Endothelial cell of umbilical vein (primary cell): ENCODE results near the gene THY1. TPM values are rescaled to one million over a fixed set of nuclear protein-coding genes. Genes with fewer than 3 reads are reported as not detected.

ENCODE experiments used
- BruUV-seq: library from RNA; stranded (reverse); fragments of 400-500 nt; replicated peaks from 2 replicates; lab custom pipeline; 2021; lab: Mats Ljungman, UMichigan
- CTCF ChIA-PET: fragments of 300-600, 350-600 bp; sonication (Branson Sonifier 250); formaldehyde crosslinking; loops from one replicate; lab custom pipeline; 2021; ENCODE audit warnings: antibody characterized with exemption, inconsistent platforms; lab: Charles Lee
- POLR2A ChIA-PET: fragments of 300-600, 350-600 bp; sonication (Branson Sonifier 250); formaldehyde crosslinking; loops from one replicate; lab custom pipeline; 2021; ENCODE audit warnings: antibody characterized with exemption, inconsistent platforms; lab: Charles Lee
- DNase-seq: peaks from one replicate; pipeline ENCODE4 v3.0.0-alpha.2; 2011; ENCODE audit warnings: low read depth, low spot score
- FAIRE-seq: peaks from 2 replicates; lab custom pipeline; 2011; peaks lifted over from hg19 to GRCh38; lab: Jason Lieb, UNC
- H2AFZ ChIP-seq: 2 replicates; pipeline ENCODE4 v1.6.0; 2012; ENCODE audit warnings: low read depth, low read length, control low read depth, inconsistent platforms
- H3K27ac ChIP-seq: 2 replicates; pipeline ENCODE4 v1.5.1; 2011; ENCODE audit warnings: low read depth, mild to moderate bottlenecking, control low read depth, low read length, moderate library complexity; ENCODE audit not compliant: insufficient read depth
- H3K27me3 ChIP-seq, 2 experiments: 2 replicates each; pipeline versions ENCODE4 v1.6.0 to v1.6.1; 2011; ENCODE audit warnings: low read length in 2 of 2, mixed read lengths in 1 of 2; ENCODE audit not compliant: control insufficient read depth in 2 of 2, insufficient read depth in 2 of 2
- H3K36me3 ChIP-seq, 2 experiments: 2 replicates in 1 of 2; 3 replicates in 1 of 2; pipeline ENCODE4 v1.5.1; 2011; ENCODE audit warnings: low read length in 2 of 2, mild to moderate bottlenecking in 1 of 2, moderate library complexity in 1 of 2; ENCODE audit not compliant: control insufficient read depth in 2 of 2, insufficient read depth in 2 of 2; ENCODE audit errors: extremely low read depth in 1 of 2
- H3K4me1 ChIP-seq: 3 replicates; pipeline ENCODE4 v1.5.1; 2011; ENCODE audit warnings: mild to moderate bottlenecking, low read length; ENCODE audit not compliant: control insufficient read depth, insufficient read depth; ENCODE audit errors: extremely low read depth
- H3K4me2 ChIP-seq: 2 replicates; pipeline ENCODE4 v1.6.1; 2011; ENCODE audit warnings: low read length, control low read depth, mixed read lengths; ENCODE audit not compliant: insufficient read depth
- H3K4me3 ChIP-seq, 3 experiments: fragments of 200-600 bp in 1 of 3; sonication (generic), shearing (Covaris generic) in 1 of 3; replicated peaks in 1 of 3; 2 replicates each; pipeline ENCODE4 v1.5.1; 2011 to 2016; ENCODE audit warnings: control low read depth in 3 of 3, low read length in 3 of 3, mild to moderate bottlenecking in 2 of 3, inconsistent platforms in 1 of 3, low read depth in 1 of 3, moderate library complexity in 1 of 3; ENCODE audit not compliant: insufficient read depth in 1 of 3
- H3K79me2 ChIP-seq: 2 replicates; pipeline ENCODE4 v1.6.0; 2012; ENCODE audit warnings: low read length, inconsistent platforms; ENCODE audit not compliant: control insufficient read depth, insufficient read depth
- H3K9ac ChIP-seq: replicated peaks from 2 replicates; pipeline ENCODE3; 2011; ENCODE audit warnings: low read length, control low read depth; ENCODE audit not compliant: insufficient read depth; ENCODE audit errors: extremely low read depth
- H3K9me1 ChIP-seq: replicated peaks from 3 replicates; pipeline ENCODE4 v1.6.0; 2011; ENCODE audit warnings: mild to moderate bottlenecking, low read length; ENCODE audit not compliant: control insufficient read depth, insufficient read depth; ENCODE audit errors: extremely low read depth
- H3K9me3 ChIP-seq: replicated peaks from 2 replicates; pipeline ENCODE4 v1.5.1; 2012; ENCODE audit warnings: low read length, inconsistent platforms; ENCODE audit not compliant: control insufficient read depth, insufficient read depth
- H4K20me1 ChIP-seq: replicated peaks from 2 replicates; pipeline ENCODE3; 2011; ENCODE audit warnings: mild to moderate bottlenecking, low read length; ENCODE audit not compliant: control insufficient read depth, insufficient read depth; ENCODE audit errors: extremely low read depth
- CTCF ChIP-seq, 2 donors: IDR thresholded peaks; 1 replicate in 1 of 2; 2 replicates in 1 of 2; pipeline ENCODE4 v1.5.1; 2011; ENCODE audit warnings: low read length in 2 of 2, mild to moderate bottlenecking in 2 of 2, moderate library complexity in 2 of 2, control low read depth in 1 of 2, inconsistent platforms in 1 of 2, low read depth in 1 of 2; ENCODE audit not compliant: insufficient read depth in 1 of 2; ENCODE audit errors: extremely low read depth in 1 of 2
- EZH2 ChIP-seq: IDR thresholded peaks from 2 replicates; pipeline ENCODE4 v1.6.1; 2012; ENCODE audit warnings: borderline replicate concordance, low read depth, mild to moderate bottlenecking, moderate library complexity, low read length, inconsistent platforms; ENCODE audit not compliant: severe bottlenecking
- FOS ChIP-seq: IDR thresholded peaks from 2 replicates; pipeline ENCODE4 v1.6.1; 2011; ENCODE audit warnings: mild to moderate bottlenecking, low read length, moderate library complexity, borderline replicate concordance; ENCODE audit not compliant: insufficient read depth
- GATA2 ChIP-seq: IDR thresholded peaks from 2 replicates; pipeline ENCODE4 v1.7.0; 2011; ENCODE audit warnings: low read depth, mild to moderate bottlenecking, moderate library complexity, mixed read lengths, low read length; ENCODE audit not compliant: insufficient read length, insufficient read depth
- JUN ChIP-seq: IDR thresholded peaks from 2 replicates; pipeline ENCODE4 v1.6.1; 2011; ENCODE audit warnings: borderline replicate concordance, low read depth; ENCODE audit not compliant: insufficient read length, insufficient read depth
- MAX ChIP-seq: IDR thresholded peaks from 2 replicates; pipeline ENCODE4 v1.6.1; 2011; ENCODE audit not compliant: insufficient read depth, insufficient read length
- MYC ChIP-seq: IDR thresholded peaks from one replicate; pipeline ENCODE4 v1.6.1; 2011; ENCODE audit warnings: mild to moderate bottlenecking, low read depth, low read length
- POLR2A ChIP-seq: IDR thresholded peaks from 2 replicates; pipeline ENCODE4 v1.6.1; 2012; ENCODE audit warnings: low read depth, mild to moderate bottlenecking, control low read depth, low read length
- POLR2AphosphoS5 ChIP-seq: IDR thresholded peaks from 2 replicates; pipeline ENCODE4 v1.6.1; 2012; ENCODE audit warnings: low read depth, mild to moderate bottlenecking, control low read depth, low read length, moderate library complexity; ENCODE audit not compliant: insufficient read depth
- dilution Hi-C: fragments of 300-500 bp; cut with MboI; formaldehyde crosslinking; loops from one replicate; pipeline ENCODE4 v1.15.0; 2019; ENCODE audit warnings: low sequenced_read_pairs; ENCODE audit not compliant: extremely low pct_ligation_motif_present
- intact Hi-C: fragments of 100-400 bp; cut with micrococcal nuclease; formaldehyde crosslinking; loops from one replicate; pipeline ENCODE4 v1.10.0; 2022
- polyA plus RNA-seq, 4 experiments: library from polyadenylated mRNA; depleted of rRNA in 3 of 4; stranded (reverse) in 3 of 4; unstranded in 1 of 4; fragments of >200 nt; gene quantifications; 2 replicates each; pipeline versions ENCODE4 v1.2.1 to v1.2.3, GENCODE V29; 2011 to 2012; ENCODE audit warnings: missing spikeins in 1 of 4
- total RNA-seq: library from RNA; stranded (reverse); gene quantifications from 2 replicates; pipeline ENCODE4 v1.2.3, GENCODE V29; 2021

Gene THY1
- total and polyA plus RNA-seq, 2 donors (not counting 3 experiments of a cell fraction or from before 2014, with no cell fraction given), result 0.75 to 1.4 TPM

GRCh38 chr11:119424276-119424675 is 1.3 kb upstream of the THY1 start:
- POLR2A ChIA-PET, result no interaction called here
- FAIRE-seq, result no peak
- CTCF ChIA-PET, result no interaction called here

More at GRCh38 chr11:119424276-119424675, 1.3 kb upstream of the THY1 start:
- Histone ChIP-seq H3K36me3 (no peaks in the 10 kb centered on the region), H3K9ac (no peak overlapping the region), H3K4me2 (no peak overlapping the region), H4K20me1 (no peaks in the 10 kb centered on the region), H3K9me3 (no peaks in the 10 kb centered on the region), H3K4me1 (no peaks in the 10 kb centered on the region), H3K79me2 (no peaks in the 10 kb centered on the region), H3K9me1 (no peaks in the 10 kb centered on the region), H3K4me3 (no peak overlapping the region), H3K27ac (no peak overlapping the region), H2AFZ (no peak overlapping the region), H3K27me3 (peaks cover 26 to 35% of the 10 kb centered on the region in 2 experiments)
- no peak for TF ChIP-seq POLR2AphosphoS5
- no peak for TF ChIP-seq JUN
- TF ChIP-seq FOS, result no peak
- no peak for TF ChIP-seq MYC
- TF ChIP-seq MAX, result no peak
- TF ChIP-seq CTCF (IDR thresholded peaks at IDR 0.05; ENCODE audit: extremely low read depth in 1 of 2, insufficient read depth in 1 of 2, low read depth in 1 of 2, low read length in 2 of 2), result no peak
- TF ChIP-seq POLR2A, result no peak
- TF ChIP-seq GATA2, result no peak
- no peak for TF ChIP-seq EZH2
- DNase-seq, result no peak
- intact Hi-C loops (no loop called here), dilution Hi-C loops (no loop called here)
- no TSS peak for BruUV-seq
